Testis (tissue), 2 donors: ENCODE measurements around the gene CCDC30.

Experiments used
- CTCF ChIP-seq, 3 experiments: fragments of 450-650 bp in 2 of 3; fragments of 200-600 bp in 1 of 3; sonication (generic) in 1 of 3; IDR thresholded peaks; one replicate each; pipeline ENCODE4 v1.5.1; 2016 to 2019; ENCODE audit warnings: antibody characterized with exemption in 3 of 3, mild to moderate bottlenecking in 2 of 3, moderate library complexity in 1 of 3
- POLR2A ChIP-seq: fragments of 450-650 bp; IDR thresholded peaks from one replicate; pipeline ENCODE4 v1.6.1; 2017; ENCODE audit warnings: antibody characterized with exemption, mild to moderate bottlenecking, moderate library complexity

GRCh38 chr1:42433369-42433768 is 29.7 kb upstream of the CCDC30 start:
- TF ChIP-seq CTCF (IDR thresholded peaks at IDR 0.05) (no peak), POLR2A (no peak)
